SIG-M5 (cell line): ENCODE data around the gene MGAT5B.
"Not testable (repeated sequence)": the region's sequence is repeated elsewhere in the genome, so short reads cannot be mapped to it uniquely, and the experiment has no call there.

Experiments used
- DNase-seq: peaks from one replicate; lab custom pipeline; 2025; lab: John Stamatoyannopoulos, UW

The MGAT5B gene

DNA sequence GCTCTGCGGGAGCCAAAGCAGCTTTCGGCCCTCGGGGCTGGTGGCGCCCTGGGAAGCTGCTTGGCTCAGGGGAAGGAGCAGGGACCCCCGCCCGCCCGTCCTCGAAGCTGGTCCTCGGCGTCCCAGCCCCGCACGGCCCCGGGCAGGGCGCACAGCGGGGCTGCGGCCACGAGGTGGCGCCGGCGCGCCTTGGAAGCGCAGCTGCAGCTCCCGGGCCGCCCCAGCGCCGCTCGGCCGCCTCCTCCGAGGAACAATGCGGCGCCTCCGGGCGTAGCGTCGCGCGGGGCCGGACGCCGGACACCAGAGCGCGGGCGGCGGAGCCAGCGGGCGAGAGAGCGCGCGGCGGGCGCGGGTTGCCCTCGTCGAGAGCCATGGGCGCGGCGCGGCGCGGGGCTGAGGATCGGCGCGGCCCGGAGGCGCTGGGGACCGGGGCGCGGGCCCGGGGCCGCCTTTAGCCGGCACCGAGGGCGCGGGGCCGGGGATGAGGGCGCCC lies at the start of gene MGAT5B:
MGAT5B (plus strand) TSS at position 229 of the 493 bp plus-strand sequence. CDS start 626 bp downstream, outside the sequence.
- no peak for DNase-seq

- no peak for DNase-seq
These were observed 48.2 kb upstream of the MGAT5B start for GRCh38 chr17:76820039-76820438.

DNA sequence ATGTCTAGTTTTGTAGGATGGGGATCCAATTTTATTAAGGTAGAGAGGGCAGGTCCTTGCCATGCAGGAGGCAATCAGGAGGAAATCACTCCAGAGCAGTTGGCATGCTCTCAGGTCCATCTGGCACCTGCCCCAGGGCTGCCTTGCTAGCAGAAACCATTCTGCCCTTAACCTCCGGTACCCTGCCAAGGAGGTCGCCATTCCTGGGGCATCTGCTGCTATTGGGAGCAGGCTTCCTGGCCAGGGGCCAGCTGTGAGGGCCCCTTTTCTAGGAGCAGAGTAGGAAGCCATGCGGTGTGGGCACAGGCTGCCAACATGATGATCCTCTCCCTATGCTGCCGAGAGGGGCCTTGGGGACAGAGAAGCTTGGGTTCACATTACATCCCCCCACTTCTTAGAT lies 47.6 kb upstream of the MGAT5B start:
- DNase-seq: no peak

GRCh38 chr17:76822184-76822778 lies 45.9 kb upstream of the MGAT5B start:
- DNase-seq: no peak

DNA sequence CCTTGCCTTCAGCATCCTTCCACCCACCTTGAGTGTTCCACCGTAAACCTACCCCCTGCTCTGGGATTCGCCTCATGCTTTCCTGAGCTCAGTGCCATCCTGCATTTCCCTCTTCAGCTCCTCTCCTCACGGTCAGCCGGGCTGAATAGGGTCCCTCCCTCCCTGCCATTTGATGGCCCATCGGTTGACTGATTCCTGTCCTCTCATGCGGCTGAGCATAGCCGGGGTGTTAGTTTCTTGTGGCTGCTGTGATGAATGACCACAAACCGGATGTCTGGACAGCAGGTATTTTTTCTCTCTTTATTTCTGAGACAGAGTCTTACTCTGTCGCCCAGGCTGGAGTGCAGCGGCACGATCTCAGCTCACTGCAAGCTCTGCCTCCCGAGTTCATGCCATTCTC lies 44.1 kb upstream of the MGAT5B start:
- no peak for DNase-seq

DNA sequence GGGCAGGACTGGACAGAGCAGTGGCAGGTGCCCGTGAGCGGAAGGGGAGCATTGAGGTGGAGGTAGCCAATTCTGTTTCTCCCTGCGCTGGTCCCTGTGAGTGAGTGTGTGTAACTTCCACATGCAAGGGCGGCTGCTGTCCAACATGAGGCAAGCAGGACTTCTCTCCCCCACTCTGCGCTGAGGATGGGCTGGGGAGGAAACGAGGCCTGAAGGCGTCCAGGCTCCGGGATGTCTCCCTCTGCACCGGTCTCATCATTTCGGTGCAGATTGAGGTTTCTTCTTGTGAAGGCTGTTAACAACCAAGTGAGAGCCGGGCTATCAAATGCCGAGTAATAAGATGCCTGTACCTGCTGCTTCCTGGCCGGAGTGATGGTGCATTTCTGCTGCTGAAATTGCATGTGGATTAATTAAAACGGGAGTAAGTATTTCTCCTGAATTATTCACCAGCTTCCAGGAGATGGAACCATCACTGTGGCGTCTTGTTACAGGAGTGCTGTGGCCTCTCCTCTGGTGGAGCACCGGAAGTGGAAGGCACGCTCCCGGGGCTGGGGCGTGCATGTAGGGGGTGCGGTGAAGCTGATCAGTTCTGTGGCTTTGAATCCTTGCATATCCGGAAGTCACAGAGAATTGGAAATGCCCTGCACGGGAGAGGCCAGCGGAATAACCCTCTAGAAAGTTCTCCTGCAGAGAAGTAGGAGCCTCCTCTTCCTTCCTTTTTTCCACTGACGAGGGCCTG lies 41.7 kb upstream of the MGAT5B start:
- no peak for DNase-seq

- DNase-seq: no peak
These were observed 40.5 kb upstream of the MGAT5B start for GRCh38 chr17:76827736-76828135.

GRCh38 chr17:76830987-76831715 lies 37.1 kb upstream of the MGAT5B start:
- no peak for DNase-seq

DNA sequence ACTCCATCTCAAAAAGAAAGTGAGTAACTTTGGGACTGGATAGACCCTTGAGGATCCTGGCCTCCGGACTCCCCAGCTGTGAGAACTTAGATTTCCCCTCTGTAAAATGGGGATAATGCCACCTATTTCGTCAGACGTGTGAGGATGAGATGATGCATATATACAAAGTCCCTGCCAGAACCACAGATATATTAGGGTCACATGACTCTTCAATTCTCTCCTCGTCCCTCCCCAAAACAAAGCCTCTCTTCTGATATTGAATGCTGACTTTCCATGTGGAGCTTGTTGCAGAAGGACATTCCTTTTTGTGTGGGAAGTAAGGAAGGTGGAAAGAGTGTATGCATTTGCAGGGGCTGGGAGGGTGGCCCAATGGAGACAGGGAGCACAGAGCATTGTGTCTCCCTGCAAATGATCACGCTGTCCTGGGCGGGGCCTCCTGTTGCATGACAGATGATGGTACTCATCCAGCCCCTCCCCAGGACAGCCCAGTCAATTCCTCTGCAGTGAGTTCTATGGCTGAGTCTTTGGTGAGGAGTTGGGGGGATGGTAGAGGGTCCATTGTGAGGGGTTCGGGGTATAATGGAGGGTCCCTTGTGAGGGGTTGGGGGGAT lies 35.1 kb upstream of the MGAT5B start:
- no peak for DNase-seq

- no peak for DNase-seq
These were observed 34.5 kb upstream of the MGAT5B start for GRCh38 chr17:76833747-76834146.

DNA sequence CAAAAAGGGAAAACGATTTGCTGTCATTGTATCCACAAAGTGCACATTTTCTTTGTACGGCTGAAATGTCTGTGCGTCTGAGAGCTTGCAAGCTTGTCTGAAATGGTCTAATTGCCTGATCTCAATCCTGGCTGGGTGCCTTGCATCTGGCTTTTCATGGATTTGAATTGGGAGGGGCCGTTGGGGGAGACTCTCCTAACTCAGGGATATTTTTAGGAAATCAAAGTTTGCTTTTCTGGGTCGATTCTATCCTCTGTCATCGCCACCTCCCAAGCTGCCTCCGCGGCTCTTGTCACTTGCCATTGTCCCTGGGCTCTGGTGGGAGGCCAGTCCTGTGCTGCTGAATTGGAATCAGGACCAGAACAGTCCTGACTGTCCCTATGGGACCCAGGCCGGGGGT lies 33.3 kb upstream of the MGAT5B start:
- no peak for DNase-seq

GRCh38 chr17:76840443-76840767 lies 27.8 kb upstream of the MGAT5B start:
- DNase-seq: no peak

DNA sequence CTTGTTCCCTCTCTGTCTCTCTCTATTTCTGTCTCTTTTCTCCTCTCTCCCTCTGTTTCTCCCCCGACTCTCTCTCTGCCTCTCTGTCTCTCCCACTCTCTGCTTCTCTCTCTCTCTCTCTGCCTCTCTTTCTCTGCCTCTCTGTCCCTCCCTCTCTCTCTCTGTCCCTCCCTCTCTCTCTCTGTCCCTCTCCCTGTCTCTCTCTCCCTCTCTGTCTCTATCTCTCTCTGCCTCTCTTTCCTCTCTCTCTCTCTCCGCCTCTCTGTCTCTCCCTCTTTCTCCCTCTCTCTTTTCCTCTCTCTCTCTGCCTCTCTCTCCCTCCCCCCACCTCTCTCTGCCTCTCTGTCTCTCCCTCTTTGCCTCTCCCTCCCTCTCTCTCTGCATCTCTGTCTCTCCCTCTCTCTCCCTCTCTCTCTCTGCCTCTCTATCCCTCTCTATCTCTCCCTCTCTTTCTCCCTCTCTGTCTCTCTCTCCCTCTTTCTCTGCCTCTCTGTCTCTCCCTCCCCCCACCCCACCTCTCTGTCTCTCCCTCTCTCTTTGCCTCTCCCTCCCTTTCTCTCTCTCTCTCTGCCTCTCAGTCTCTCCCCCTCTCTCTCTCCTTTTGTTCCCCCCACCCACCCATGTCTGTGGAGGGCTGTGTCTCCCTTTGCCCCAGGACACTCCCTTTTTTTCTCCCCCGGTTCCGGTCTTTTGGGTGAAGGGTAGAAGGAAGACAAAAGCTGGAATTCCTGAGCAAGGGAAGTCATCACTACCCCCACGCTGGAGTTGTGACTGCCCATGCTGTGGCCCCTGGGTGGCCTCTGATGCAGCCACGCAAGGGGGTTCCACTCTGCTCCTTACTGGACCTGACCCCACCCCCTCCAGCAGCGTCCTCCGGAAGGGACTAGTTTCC lies 27.1 kb upstream of the MGAT5B start:
- no peak for DNase-seq

GRCh38 chr17:76841776-76842405 lies 26.3 kb upstream of the MGAT5B start:
- no peak for DNase-seq

DNA sequence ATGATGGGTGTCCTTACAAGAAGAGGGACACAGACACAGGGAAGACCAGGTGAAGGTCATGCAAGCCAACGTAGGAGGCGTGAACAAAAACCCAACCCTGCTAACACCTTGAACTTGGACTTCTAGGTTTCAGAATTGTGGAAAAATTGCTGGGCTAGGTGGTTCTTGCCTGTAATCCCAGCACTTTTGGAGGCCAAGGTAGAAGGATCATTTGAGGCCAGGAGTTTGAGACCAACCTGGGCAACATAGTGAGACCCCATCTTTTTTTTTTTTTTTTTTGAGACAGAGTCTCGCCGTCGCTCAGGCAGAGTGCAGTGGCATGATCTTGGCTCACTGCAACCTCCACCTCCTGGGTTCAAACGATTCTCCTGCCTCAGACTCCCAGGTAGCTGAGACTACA lies 25.1 kb upstream of the MGAT5B start:
- DNase-seq: not testable (repeated sequence)

DNA sequence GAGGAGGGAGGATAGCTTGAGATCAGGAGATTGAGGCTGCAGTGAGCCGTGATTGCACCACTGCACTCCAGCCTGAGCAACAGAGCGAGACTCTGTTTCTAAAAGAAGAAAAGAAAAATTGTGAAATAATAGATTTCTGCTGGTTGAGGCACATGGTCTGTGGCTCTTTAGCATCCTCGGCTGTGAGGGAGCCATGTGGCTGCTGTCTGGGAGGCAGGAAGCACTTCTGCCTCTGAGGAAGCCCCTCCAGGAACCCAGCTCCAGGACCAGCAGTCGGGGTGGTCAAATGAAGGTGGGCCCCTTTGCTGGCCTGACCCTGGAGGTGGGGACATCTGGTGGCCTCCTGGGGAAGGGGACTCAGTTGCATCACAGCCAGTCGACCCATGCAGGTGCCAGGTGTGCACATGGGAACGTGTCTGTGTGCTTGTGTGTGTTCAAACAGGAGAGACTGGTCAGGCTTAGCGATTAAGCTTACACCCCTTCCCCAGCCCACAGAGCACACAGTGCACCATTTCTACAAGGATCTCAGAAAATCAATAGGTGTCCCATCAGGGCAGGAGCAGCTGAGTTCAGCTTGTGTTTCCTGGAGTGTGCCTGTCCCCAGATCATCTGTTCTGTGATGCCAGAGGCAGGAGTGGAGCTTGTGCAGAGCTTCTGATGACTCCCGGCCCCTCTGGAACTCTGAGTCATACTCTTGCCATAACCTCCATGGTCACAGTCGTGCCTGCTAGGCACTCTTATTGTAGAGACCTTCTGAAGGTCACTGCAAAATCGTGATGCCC lies 24.3 kb upstream of the MGAT5B start:
- no peak for DNase-seq

DNA sequence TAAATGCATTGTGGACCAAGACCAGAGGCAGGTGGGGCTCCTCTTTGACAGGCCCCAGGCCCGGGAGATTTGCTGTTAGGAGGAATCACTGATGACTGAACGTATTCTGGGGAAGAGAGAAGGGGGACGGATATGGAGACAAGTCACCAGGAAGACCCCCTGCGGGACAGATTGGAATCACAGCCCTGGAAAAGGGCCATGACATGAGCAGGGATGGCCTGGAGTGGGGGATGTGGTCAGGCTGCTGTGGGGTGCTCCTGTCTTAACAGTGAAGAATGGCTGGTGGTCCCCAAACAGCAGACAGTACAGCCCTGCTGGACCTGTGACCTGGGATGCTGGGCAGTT lies 23.7 kb upstream of the MGAT5B start:
- DNase-seq: no peak

DNA sequence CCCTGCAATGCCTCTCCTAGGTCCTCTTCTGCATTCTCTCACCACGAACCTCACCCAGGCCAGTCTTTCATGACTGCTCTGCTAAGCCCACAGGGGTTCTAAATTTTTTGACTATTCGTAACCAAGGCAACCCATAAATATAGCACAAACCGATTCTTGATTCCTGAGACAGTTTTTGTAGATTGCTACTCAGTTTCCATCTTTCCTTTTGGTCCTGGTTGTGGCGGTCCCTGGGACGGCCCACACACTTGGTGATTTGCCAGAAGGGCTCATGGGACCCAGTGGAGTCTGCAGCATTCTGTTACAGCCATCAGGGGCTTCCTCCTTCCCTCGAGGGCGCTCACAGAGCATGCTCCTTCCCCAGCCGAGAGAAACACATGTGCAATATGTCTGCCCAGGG lies 23.4 kb upstream of the MGAT5B start:
- DNase-seq: no peak

DNA sequence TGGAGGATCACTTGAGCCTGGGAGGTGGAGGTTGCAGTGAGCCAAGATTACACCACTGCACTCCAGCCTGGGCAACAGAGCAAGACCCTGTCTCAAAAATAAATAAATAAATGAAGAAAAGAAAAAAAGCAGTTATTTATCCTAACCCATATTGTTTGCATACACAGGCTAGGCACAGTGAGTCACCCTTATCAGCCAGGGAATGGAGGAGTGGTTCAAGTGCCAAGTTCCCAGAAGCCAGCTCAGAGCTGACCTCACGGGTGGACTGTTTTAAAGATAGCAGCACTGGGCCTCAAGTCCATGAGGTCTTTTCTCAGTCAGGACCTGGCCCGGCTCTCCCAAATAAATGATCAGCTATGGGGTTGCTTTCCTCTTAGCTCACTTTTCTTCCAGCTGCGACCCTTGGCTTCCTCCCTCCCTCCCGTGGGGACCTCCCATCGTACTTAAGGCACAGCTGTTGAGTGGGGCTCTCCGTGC lies 22.6 kb upstream of the MGAT5B start:
- no peak for DNase-seq

DNA sequence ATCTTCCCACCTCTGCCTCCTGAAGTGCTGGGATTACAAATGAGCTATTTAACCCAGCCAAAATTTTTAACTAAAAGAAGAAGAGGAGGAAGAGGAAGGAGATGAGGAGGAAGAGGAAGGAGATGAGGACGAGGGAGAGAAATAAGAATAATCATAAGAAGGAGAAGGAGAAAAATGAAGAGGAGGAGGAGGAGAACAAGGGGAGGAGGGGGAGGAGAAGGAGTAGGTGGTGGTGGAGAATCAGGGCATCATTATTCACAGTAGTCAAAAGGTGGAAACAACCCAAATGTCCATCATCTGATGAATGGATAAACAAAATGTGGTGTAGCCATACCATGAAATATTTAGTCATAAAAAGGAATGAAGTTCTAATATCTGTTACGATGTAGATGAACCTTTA lies 21.2 kb upstream of the MGAT5B start:
- no peak for DNase-seq
